GM19035 (cell line): Measurements from ENCODE around the gene NUFIP1.
"Not testable (repeated sequence)": the region's sequence is repeated elsewhere in the genome, so short reads cannot be mapped to it uniquely, and the experiment has no call there.

ENCODE experiments used
- ATAC-seq: cut with Tn5 transposase; IDR thresholded peaks from one replicate; pipeline ENCODE4 v1.9.1; 2021; ENCODE audit not compliant: unreplicated experiment

The NUFIP1 gene

GRCh38 chr13:44969551-44970484, 19.5 kb downstream of the NUFIP1 start:
- no peak for ATAC-seq

- no peak for ATAC-seq
These were observed 20.8 kb downstream of the NUFIP1 start for GRCh38 chr13:44968434-44968815.

GRCh38 chr13:44967704-44968433, 21.4 kb downstream of the NUFIP1 start:
- ATAC-seq: no peak

- ATAC-seq: no peak
These were observed 27.3 kb downstream of the NUFIP1 start for GRCh38 chr13:44961997-44962396.

GRCh38 chr13:44955406-44955805, 33.9 kb downstream of the NUFIP1 start:
- ATAC-seq: no peak

- ATAC-seq: no peak
These were observed 35.0 kb downstream of the NUFIP1 start for GRCh38 chr13:44954224-44954623.

- no peak for ATAC-seq
These were observed 36.6 kb downstream of the NUFIP1 start for GRCh38 chr13:44952671-44953070.

GRCh38 chr13:44951184-44951583, 38.1 kb downstream of the NUFIP1 start:
- ATAC-seq: no peak

- ATAC-seq: not testable (repeated sequence)
These were observed 45.9 kb downstream of the NUFIP1 start for GRCh38 chr13:44943411-44943810.

GRCh38 chr13:44938854-44939253, 50.4 kb downstream of the NUFIP1 start:
- no peak for ATAC-seq

- ATAC-seq: no peak
These were observed 53.0 kb downstream of the NUFIP1 start for GRCh38 chr13:44936246-44936645.

GRCh38 chr13:44934724-44935123, 54.5 kb downstream of the NUFIP1 start:
- ATAC-seq: no peak

- no peak for ATAC-seq
These were observed 56.4 kb downstream of the NUFIP1 start for GRCh38 chr13:44932850-44933251.

- no peak for ATAC-seq
These were observed 57.0 kb downstream of the NUFIP1 start for GRCh38 chr13:44932171-44932849.

- ATAC-seq: no peak
These were observed 58.2 kb downstream of the NUFIP1 start for GRCh38 chr13:44930963-44931623.

GRCh38 chr13:44930280-44930679, 59.0 kb downstream of the NUFIP1 start:
- ATAC-seq: no peak

GRCh38 chr13:44929692-44930091, 59.6 kb downstream of the NUFIP1 start:
- no peak for ATAC-seq

- ATAC-seq: no peak
These were observed 61.3 kb downstream of the NUFIP1 start for GRCh38 chr13:44927968-44928367.

GRCh38 chr13:44921931-44922758, 67.1 kb downstream of the NUFIP1 start:
- no peak for ATAC-seq

- ATAC-seq: no peak
These were observed 67.9 kb downstream of the NUFIP1 start for GRCh38 chr13:44921246-44921877.
